ENCODE data around the gene KIAA0319L. TPM values are rescaled to one million over a fixed set of nuclear protein-coding genes. Genes with fewer than 3 reads are reported as not detected.

KIAA0319L gene
- total and polyA plus RNA-seq, 2 experiments from 2014 or later = 27.2 to 75.1 TPM

DNA sequence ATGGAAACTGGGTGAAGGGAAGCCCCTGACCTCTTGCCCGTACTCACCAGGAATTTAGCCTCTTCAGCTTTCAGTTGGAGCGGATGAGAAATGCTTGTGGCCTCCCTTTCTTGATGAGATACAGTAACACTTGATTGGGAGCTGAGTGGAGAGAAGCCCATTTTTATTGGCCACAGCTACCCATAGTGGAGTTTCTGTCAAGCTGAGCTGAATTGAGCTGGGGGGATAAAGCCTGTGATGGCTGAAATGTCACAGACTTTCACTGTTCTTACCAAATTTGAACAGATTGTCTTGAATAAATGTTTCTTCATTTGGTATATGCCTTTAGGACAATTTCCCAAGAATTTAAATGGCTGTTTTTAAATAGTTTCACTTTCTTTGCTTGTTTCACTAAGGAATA is 162.8 kb downstream of the KIAA0319L start:
- H3F3A ChIP-seq (replicated peaks; ENCODE audit: low read depth) = no peaks in the 10 kb centered on the region
- H2AFZ ChIP-seq = no peak overlapping the region
- H3K4me2 ChIP-seq = no peak overlapping the region
- H3K79me2 ChIP-seq (replicated peaks; ENCODE audit: insufficient read depth) = no peaks in the 10 kb centered on the region
- Mint-ChIP-seq H3K4me3 (no peak overlapping the region), H3K27ac (peak overlapping the region; percentile 68; the same call in 1 of the 2 replicates), H3K9me3 (no peaks in the 10 kb centered on the region), H3K27me3 (ENCODE audit: insufficient read depth, low read depth, poor library complexity) (peaks cover 10% of the 10 kb centered on the region), H3K36me3 (ENCODE audit: low read depth) (peaks cover 56% of the 10 kb centered on the region), H3K4me1 (peaks cover 49% of the 10 kb centered on the region)
- DNase-seq (ENCODE audit: low spot score) = no peak
- no peak overlapping the region for H3K4me3 ChIP-seq
- no peak for ATAC-seq
- peaks cover 38% of the 10 kb centered on the region for H3K36me3 ChIP-seq (ENCODE audit: insufficient read depth)
- no peaks in the 10 kb centered on the region for H3K9me2 ChIP-seq (ENCODE audit: insufficient read depth)
- peaks cover 49% of the 10 kb centered on the region for H3K4me1 ChIP-seq (ENCODE audit: insufficient read depth)
- no peaks in the 10 kb centered on the region for H4K20me1 ChIP-seq (replicated peaks; ENCODE audit: insufficient read depth)
- peak overlapping the region; percentile 20 for H3K27ac ChIP-seq (ENCODE audit: low read depth)
- H3K27me3 ChIP-seq (ENCODE audit: insufficient read depth) = no peaks in the 10 kb centered on the region
- no peak for TF ChIP-seq EZH2 (IDR thresholded peaks at IDR 0.05; ENCODE audit: low read depth, unreplicated experiment)
- TF ChIP-seq EZH2phosphoT487 (IDR thresholded peaks at IDR 0.05; ENCODE audit: unreplicated experiment) = no peak
- TF ChIP-seq, protein P1, sequence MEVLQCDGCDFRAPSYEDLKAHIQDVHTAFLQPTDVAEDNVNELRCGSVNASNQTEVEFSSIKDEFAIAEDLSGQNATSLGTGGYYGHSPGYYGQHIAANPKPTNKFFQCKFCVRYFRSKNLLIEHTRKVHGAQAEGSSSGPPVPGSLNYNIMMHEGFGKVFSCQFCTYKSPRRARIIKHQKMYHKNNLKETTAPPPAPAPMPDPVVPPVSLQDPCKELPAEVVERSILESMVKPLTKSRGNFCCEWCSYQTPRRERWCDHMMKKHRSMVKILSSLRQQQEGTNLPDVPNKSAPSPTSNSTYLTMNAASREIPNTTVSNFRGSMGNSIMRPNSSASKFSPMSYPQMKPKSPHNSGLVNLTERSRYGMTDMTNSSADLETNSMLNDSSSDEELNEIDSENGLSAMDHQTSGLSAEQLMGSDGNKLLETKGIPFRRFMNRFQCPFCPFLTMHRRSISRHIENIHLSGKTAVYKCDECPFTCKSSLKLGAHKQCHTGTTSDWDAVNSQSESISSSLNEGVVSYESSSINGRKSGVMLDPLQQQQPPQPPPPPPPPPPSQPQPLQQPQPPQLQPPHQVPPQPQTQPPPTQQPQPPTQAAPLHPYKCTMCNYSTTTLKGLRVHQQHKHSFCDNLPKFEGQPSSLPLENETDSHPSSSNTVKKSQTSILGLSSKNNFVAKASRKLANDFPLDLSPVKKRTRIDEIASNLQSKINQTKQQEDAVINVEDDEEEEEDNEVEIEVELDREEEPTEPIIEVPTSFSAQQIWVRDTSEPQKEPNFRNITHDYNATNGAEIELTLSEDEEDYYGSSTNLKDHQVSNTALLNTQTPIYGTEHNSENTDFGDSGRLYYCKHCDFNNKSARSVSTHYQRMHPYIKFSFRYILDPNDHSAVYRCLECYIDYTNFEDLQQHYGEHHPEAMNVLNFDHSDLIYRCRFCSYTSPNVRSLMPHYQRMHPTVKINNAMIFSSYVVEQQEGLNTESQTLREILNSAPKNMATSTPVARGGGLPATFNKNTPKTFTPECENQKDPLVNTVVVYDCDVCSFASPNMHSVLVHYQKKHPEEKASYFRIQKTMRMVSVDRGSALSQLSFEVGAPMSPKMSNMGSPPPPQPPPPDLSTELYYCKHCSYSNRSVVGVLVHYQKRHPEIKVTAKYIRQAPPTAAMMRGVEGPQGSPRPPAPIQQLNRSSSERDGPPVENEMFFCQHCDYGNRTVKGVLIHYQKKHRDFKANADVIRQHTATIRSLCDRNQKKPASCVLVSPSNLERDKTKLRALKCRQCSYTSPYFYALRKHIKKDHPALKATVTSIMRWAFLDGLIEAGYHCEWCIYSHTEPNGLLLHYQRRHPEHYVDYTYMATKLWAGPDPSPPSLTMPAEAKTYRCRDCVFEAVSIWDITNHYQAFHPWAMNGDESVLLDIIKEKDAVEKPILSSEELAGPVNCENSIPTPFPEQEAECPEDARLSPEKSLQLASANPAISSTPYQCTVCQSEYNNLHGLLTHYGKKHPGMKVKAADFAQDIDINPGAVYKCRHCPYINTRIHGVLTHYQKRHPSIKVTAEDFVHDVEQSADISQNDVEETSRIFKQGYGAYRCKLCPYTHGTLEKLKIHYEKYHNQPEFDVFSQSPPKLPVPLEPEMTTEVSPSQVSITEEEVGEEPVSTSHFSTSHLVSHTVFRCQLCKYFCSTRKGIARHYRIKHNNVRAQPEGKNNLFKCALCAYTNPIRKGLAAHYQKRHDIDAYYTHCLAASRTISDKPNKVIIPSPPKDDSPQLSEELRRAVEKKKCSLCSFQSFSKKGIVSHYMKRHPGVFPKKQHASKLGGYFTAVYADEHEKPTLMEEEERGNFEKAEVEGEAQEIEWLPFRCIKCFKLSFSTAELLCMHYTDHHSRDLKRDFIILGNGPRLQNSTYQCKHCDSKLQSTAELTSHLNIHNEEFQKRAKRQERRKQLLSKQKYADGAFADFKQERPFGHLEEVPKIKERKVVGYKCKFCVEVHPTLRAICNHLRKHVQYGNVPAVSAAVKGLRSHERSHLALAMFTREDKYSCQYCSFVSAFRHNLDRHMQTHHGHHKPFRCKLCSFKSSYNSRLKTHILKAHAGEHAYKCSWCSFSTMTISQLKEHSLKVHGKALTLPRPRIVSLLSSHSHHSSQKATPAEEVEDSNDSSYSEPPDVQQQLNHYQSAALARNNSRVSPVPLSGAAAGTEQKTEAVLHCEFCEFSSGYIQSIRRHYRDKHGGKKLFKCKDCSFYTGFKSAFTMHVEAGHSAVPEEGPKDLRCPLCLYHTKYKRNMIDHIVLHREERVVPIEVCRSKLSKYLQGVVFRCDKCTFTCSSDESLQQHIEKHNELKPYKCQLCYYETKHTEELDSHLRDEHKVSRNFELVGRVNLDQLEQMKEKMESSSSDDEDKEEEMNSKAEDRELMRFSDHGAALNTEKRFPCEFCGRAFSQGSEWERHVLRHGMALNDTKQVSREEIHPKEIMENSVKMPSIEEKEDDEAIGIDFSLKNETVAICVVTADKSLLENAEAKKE (CRISPR knock-in tag; IDR thresholded peaks at IDR 0.05) = no peak

DNA sequence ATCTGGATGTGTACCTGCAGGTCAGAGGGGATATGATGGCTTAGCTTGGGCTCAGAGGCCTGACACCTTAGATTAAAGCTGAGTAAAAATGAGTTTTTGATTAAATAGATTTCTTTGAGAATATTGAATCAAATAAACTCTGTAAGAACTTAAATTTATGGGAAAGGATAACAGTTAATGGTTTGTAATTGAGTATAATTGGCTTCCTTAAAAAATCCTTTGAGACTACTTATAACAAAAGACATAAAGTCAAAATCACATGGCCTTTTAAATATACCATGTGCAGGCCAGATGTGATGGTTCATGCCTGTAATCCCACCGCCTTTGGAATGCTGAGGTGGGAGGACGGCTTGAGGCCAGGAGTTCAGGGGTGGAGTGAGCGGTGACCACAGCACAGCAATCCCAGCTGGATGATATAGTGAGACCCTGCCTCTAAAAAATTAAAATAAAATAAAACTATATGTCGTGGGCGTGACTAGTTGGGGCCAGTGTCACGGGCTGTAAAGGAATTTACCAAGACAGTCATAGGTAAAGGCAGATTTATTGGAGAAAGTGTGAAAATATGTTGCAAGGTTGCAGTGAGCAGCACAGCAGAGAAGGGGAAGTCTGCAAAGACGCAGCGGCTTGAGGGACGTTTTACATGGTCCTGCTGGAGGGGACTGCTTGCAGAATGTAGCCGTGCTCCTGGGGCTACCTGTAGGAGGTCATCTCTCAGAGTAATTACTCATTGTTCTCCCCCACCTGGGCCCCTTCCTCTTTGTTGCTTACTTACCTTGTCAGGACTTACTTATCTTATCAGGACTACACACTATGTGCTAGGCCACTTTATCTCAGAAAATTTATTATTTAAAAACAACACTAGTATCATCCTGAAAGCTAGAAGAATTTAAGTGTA is 166.4 kb downstream of the KIAA0319L start:
- H3K27me3 ChIP-seq (ENCODE audit: insufficient read depth) = no peaks in the 10 kb centered on the region
- no peaks in the 10 kb centered on the region for H3K9me2 ChIP-seq (ENCODE audit: insufficient read depth)
- H3K27ac ChIP-seq (ENCODE audit: low read depth) = peak overlapping the region; percentile 92
- peaks cover 3% of the 10 kb centered on the region; the same call in 1 of the 3 replicates for H3K9me3 Mint-ChIP-seq
- peak; percentile 94 for ATAC-seq
- H3K4me2 ChIP-seq = peak overlapping the region; percentile 53
- no peaks in the 10 kb centered on the region for H4K20me1 ChIP-seq (replicated peaks; ENCODE audit: insufficient read depth)
- no peaks in the 10 kb centered on the region for H3F3A ChIP-seq (replicated peaks; ENCODE audit: low read depth)
- H3K27me3 Mint-ChIP-seq (ENCODE audit: insufficient read depth, low read depth, poor library complexity) = peaks cover 16% of the 10 kb centered on the region
- peak; percentile 72 for DNase-seq (ENCODE audit: low spot score)
- H3K79me2 ChIP-seq (replicated peaks; ENCODE audit: insufficient read depth) = no peaks in the 10 kb centered on the region
- H3K4me3 Mint-ChIP-seq = peak overlapping the region; percentile 15
- peaks cover 54% of the 10 kb centered on the region for H3K36me3 Mint-ChIP-seq (ENCODE audit: low read depth)
- H3K4me3 ChIP-seq = peak overlapping the region; percentile 9
- TF ChIP-seq, protein P1 (CRISPR knock-in tag; IDR thresholded peaks at IDR 0.05) = peak; percentile 69; the same call in 1 of the 2 replicates
- no peak for TF ChIP-seq POLR2AphosphoS5 (IDR thresholded peaks at IDR 0.05; ENCODE audit: low read depth)
- no peak overlapping the region for H2AFZ ChIP-seq
- peaks cover 12% of the 10 kb centered on the region; the same call in 1 of the 2 replicates for H3K36me3 ChIP-seq (ENCODE audit: insufficient read depth)
- H3K4me1 Mint-ChIP-seq = peaks cover 58% of the 10 kb centered on the region
- H3K4me1 ChIP-seq (ENCODE audit: insufficient read depth) = peaks cover 53% of the 10 kb centered on the region
- H3K27ac Mint-ChIP-seq = peak overlapping the region; percentile 97

Measured in GM23338 (cell line).